ENCODE measurements around the gene ACSL5.
"Not testable (repeated sequence)": the region's sequence is repeated elsewhere in the genome, so short reads cannot be mapped to it uniquely, and the experiment has no call there.

ACSL5 gene

DNA sequence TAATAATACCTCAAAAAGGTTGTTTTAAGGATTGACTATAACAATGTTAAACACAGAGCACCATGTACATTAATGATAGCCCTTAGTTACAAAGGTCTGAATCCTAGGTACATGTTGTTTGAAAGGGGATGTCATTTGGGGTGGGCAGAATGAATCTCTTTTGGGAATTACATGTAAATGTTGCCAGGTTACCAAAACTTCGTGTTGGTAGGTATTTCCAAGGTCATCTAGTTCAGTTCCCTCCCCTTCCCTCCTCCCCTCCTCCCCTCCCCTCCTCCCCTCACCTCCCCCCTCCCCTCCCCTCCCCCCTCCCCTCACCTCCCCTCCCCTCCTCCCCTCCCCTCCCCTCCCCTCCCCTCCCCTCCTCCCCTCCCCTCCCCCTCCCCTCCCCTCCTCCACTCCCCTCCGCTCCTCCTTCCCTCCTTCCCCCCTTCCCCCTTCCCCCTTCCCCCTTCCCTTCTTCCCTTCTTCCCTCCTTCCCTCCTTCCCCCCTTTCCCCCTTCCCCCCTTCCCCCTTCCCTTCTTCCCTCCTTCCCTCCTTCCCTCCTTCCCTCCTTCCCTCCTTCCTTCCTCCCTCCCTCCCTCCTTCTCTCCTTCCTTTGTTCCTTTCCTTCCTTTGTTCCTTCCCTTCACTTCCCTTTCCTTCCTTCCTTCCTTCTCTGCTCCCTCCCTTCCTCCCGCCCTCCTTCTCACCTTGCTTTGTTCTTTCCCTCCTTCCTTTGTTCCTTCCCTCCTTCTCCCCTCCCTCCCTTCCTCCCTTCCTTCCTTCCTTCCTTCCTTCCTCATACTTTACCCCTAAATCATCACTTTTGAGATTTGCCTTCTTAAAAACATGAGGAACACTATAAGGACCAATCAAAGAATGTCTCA, 81.2 kb downstream of the ACSL5 start:
- TF ChIP-seq, protein P1, sequence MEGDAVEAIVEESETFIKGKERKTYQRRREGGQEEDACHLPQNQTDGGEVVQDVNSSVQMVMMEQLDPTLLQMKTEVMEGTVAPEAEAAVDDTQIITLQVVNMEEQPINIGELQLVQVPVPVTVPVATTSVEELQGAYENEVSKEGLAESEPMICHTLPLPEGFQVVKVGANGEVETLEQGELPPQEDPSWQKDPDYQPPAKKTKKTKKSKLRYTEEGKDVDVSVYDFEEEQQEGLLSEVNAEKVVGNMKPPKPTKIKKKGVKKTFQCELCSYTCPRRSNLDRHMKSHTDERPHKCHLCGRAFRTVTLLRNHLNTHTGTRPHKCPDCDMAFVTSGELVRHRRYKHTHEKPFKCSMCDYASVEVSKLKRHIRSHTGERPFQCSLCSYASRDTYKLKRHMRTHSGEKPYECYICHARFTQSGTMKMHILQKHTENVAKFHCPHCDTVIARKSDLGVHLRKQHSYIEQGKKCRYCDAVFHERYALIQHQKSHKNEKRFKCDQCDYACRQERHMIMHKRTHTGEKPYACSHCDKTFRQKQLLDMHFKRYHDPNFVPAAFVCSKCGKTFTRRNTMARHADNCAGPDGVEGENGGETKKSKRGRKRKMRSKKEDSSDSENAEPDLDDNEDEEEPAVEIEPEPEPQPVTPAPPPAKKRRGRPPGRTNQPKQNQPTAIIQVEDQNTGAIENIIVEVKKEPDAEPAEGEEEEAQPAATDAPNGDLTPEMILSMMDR (IDR thresholded peaks at IDR 0.05): no peak
- no peak for TF ChIP-seq ZFX (IDR thresholded peaks at IDR 0.05; ENCODE audit: borderline replicate concordance)
- H3K27ac ChIP-seq: no peak overlapping the region

DNA sequence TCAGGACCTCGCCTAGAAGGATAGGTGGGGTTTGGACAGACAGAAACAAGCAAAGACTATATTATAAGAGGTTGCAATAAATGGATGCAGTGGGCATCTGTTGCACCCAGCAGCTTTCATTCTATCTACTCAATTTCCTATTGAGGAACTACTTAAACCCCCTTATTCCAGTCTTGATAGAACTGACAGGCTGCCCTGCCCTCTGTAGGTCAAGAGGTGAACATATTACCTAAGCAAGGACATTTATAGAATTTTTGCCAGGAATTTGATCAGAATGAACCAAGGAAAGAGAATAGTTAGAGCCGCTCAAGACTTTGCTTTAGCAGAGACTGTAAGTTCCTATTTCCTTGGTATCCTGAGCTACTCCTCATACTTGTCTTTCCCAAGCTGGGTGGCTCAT, 82.6 kb downstream of the ACSL5 start:
- TF ChIP-seq, protein P1 (IDR thresholded peaks at IDR 0.05): peak; percentile 23
- no peak for TF ChIP-seq ZFX (IDR thresholded peaks at IDR 0.05; ENCODE audit: borderline replicate concordance)
- no peak overlapping the region for H3K27ac ChIP-seq

DNA sequence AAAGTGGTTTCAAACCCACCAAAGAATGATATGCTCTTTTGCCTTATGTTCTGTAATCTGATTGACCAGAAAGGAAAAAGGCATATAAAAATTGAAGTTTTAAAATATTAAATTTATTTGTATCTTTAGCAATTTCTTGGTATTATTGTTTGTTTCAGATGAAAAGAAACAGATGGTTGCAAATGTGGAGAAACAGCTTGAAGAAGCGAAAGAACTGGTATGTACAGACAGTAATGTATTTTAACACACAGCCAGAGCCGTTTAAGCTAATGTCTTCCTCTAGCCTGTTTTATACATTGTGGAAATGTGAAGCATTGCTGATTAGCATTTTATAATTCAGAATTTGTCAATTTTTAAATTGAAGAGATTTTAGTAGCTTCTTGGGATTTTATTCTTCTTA, 86.5 kb downstream of the ACSL5 start:
- H3K27ac ChIP-seq: no peak overlapping the region
- TF ChIP-seq, protein P1 (IDR thresholded peaks at IDR 0.05): no peak
- no peak for TF ChIP-seq ZFX (IDR thresholded peaks at IDR 0.05; ENCODE audit: borderline replicate concordance)

GRCh38 chr10:112461029-112461887, 87.3 kb downstream of the ACSL5 start:
- TF ChIP-seq ZFX (IDR thresholded peaks at IDR 0.05; ENCODE audit: borderline replicate concordance): no peak
- TF ChIP-seq, protein P1 (IDR thresholded peaks at IDR 0.05): no peak
- no peak overlapping the region for H3K27ac ChIP-seq

GRCh38 chr10:112464074-112464473, 90.2 kb downstream of the ACSL5 start:
- not testable (repeated sequence) for H3K27ac ChIP-seq

DNA sequence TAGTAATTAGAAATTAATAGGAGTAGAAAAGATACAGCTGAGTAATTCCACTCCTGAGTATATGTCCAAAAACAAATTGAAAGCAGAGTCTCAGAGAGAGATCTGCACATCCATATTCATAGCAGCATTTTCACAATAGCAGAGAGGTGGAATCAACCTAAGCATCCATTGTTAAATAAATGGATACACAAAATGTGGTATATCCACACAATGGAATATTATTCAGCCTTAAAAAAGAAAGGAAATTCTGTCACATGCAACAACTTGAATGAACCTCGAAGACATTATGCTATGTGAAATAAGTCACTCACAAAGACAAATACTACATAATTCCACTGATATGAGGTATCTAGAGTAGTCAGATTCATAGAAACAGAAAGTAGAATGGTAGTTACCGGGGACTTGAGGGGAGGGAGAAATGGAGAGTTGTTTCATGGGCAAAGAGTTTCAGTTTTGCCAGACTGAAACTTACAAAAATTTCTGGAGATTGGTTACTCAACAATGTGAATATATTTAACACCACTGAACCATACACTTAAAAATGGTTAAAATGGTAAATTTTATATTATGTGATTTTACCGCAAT, 91.5 kb downstream of the ACSL5 start:
- H3K27ac ChIP-seq: no peak overlapping the region
- no peak for TF ChIP-seq ZFX (IDR thresholded peaks at IDR 0.05; ENCODE audit: borderline replicate concordance)
- TF ChIP-seq, protein P1 (IDR thresholded peaks at IDR 0.05): no peak

DNA sequence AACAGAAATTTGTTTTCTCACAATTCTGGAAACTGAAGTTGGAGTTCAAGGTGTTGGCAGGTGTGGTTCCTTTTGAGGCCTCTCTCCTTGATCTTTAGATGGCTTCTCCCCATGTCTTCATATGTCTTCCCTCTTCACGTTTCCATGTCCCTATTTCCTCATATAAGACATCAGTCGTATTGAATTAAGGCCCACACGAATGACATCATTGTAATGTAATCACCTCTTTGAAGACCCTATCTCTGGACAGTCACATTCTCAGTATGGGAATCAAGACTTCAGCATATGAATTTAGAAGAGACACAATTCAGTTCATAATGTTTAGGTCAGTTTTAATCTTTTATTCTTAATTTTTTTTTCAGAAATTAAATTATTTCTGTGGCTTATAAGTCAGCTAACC, 92.9 kb downstream of the ACSL5 start:
- TF ChIP-seq ZFX (IDR thresholded peaks at IDR 0.05; ENCODE audit: borderline replicate concordance): no peak
- TF ChIP-seq, protein P1 (IDR thresholded peaks at IDR 0.05): no peak
- no peak overlapping the region for H3K27ac ChIP-seq

All from 22Rv1 (cell line).